GM13977 (cell line): ENCODE results near the gene DPP10.

Experiments used
- DNase-seq: peaks from one replicate; pipeline ENCODE4 v3.0.0; 2012; ENCODE audit warnings: low spot score
- CTCF ChIP-seq: IDR thresholded peaks from 2 replicates; pipeline ENCODE4 v1.5.1; 2012; ENCODE audit warnings: mild to moderate bottlenecking, control low read depth; ENCODE audit not compliant: insufficient read depth; ENCODE audit errors: extremely low read depth, missing control alignments
- in situ Hi-C: fragments of 300-500 bp; cut with MboI; formaldehyde crosslinking; loops from one replicate; pipeline ENCODE4 v1.12.0; 2022; ENCODE audit warnings: low sequenced_read_pairs, low pct_unique_long_range_greater_than_20kb, mixed read lengths, inconsistent platforms; ENCODE audit not compliant: unreplicated experiment

DPP10 gene

GRCh38 chr2:114553027-114553426 is 110.6 kb downstream of the DPP10 start:
- TF ChIP-seq CTCF, result no peak
- no peak for DNase-seq

GRCh38 chr2:114569166-114569565 is 126.7 kb downstream of the DPP10 start:
- in situ Hi-C loops, result no loop called here
- DNase-seq, result no peak
- no peak for TF ChIP-seq CTCF

More at GRCh38 chr2:114553027-114553426, 110.6 kb downstream of the DPP10 start:
- in situ Hi-C loops, result no loop called here

- in situ Hi-C loops, result no loop called here
- DNase-seq, result no peak
- TF ChIP-seq CTCF, result no peak
These were observed 135.2 kb downstream of the DPP10 start for GRCh38 chr2:114577657-114578056.

GRCh38 chr2:114579542-114579941 is 137.1 kb downstream of the DPP10 start:
- no peak for DNase-seq
- in situ Hi-C loops, result no loop called here
- TF ChIP-seq CTCF, result no peak

GRCh38 chr2:114580691-114581090 is 138.2 kb downstream of the DPP10 start:
- TF ChIP-seq CTCF, result no peak
- DNase-seq, result no peak
- in situ Hi-C loops, result no loop called here

- no peak for TF ChIP-seq CTCF
- in situ Hi-C loops, result no loop called here
- no peak for DNase-seq
These were observed 155.9 kb downstream of the DPP10 start for GRCh38 chr2:114598329-114598728.

- DNase-seq, result no peak
- in situ Hi-C loops, result no loop called here
- no peak for TF ChIP-seq CTCF
These were observed 166.8 kb downstream of the DPP10 start for GRCh38 chr2:114609203-114609602.
